GM21367 (cell line): Measurements from ENCODE around the gene OPCML.

Experiments used
- ATAC-seq: cut with Tn5 transposase; IDR thresholded peaks from one replicate; pipeline ENCODE4 v1.9.1; 2021; ENCODE audit not compliant: unreplicated experiment

The OPCML gene

GRCh38 chr11:133414506-133414905, 117.8 kb downstream of the OPCML start:
- ATAC-seq: no peak

- ATAC-seq: no peak
Observed at GRCh38 chr11:133413703-133414102, 118.6 kb downstream of the OPCML start.

GRCh38 chr11:133409799-133410198, 122.5 kb downstream of the OPCML start:
- ATAC-seq: no peak

GRCh38 chr11:133408936-133409335, 123.4 kb downstream of the OPCML start:
- no peak for ATAC-seq

- no peak for ATAC-seq
Observed at GRCh38 chr11:133408402-133408801, 123.9 kb downstream of the OPCML start.

GRCh38 chr11:133406489-133406888, 125.8 kb downstream of the OPCML start:
- ATAC-seq: no peak

- peak; percentile 58 for ATAC-seq
Observed at GRCh38 chr11:133403900-133404299, 128.4 kb downstream of the OPCML start.

- no peak for ATAC-seq
Observed at GRCh38 chr11:133402551-133402950, 129.8 kb downstream of the OPCML start.

GRCh38 chr11:133399855-133400625, 132.3 kb downstream of the OPCML start:
- no peak for ATAC-seq

- ATAC-seq: no peak
Observed at GRCh38 chr11:133399294-133399693, 133.0 kb downstream of the OPCML start.

- no peak for ATAC-seq
Observed at GRCh38 chr11:133390803-133391202, 141.5 kb downstream of the OPCML start.

- no peak for ATAC-seq
Observed at GRCh38 chr11:133388975-133389568, 143.2 kb downstream of the OPCML start.

- no peak for ATAC-seq
Observed at GRCh38 chr11:133388260-133388659, 144.0 kb downstream of the OPCML start.

- no peak for ATAC-seq
Observed at GRCh38 chr11:133386852-133387251, 145.4 kb downstream of the OPCML start.

GRCh38 chr11:133386262-133386661, 146.0 kb downstream of the OPCML start:
- ATAC-seq: no peak

- no peak for ATAC-seq
Observed at GRCh38 chr11:133385781-133386180, 146.5 kb downstream of the OPCML start.

- no peak for ATAC-seq
Observed at GRCh38 chr11:133384731-133385130, 147.6 kb downstream of the OPCML start.

- no peak for ATAC-seq
Observed at GRCh38 chr11:133383689-133384088, 148.6 kb downstream of the OPCML start.

- no peak for ATAC-seq
Observed at GRCh38 chr11:133383201-133383600, 149.1 kb downstream of the OPCML start.

GRCh38 chr11:133382131-133382812, 150.0 kb downstream of the OPCML start:
- no peak for ATAC-seq

- ATAC-seq: no peak
Observed at GRCh38 chr11:133381761-133382130, 150.6 kb downstream of the OPCML start.

GRCh38 chr11:133366147-133366546, 166.2 kb downstream of the OPCML start:
- no peak for ATAC-seq
